IMR-90 (cell line): ENCODE measurements around the gene BTBD10. TPM values are rescaled to one million over a fixed set of nuclear protein-coding genes. Genes with fewer than 3 reads are reported as not detected.
A peak's percentile ranks its signal among the peaks of the same experiment; 100 is the strongest.

Experiments used
- ATAC-seq: fragments of 200-7000 bp; cut with Tn5 transposase; 2 replicates; pipeline ENCODE4 v1.9.1; 2020; ENCODE audit warnings: low read depth, mild to moderate bottlenecking, moderate library complexity
- BruUV-seq: library from RNA; stranded (reverse); fragments of 400-500 nt; replicated peaks from 2 replicates; lab custom pipeline; 2021; lab: Mats Ljungman, UMichigan
- CTCF ChIA-PET: fragments of 300-600 bp; formaldehyde crosslinking; extraction: SDS; loops from one replicate; lab custom pipeline; 2021; ENCODE audit warnings: antibody characterized with exemption; lab: Yijun Ruan, JAX
- POLR2A ChIA-PET: fragments of 300-600 bp; sonication (Branson Sonifier 250); formaldehyde crosslinking; loops from one replicate; lab custom pipeline; 2022; ENCODE audit warnings: antibody characterized with exemption; ENCODE audit not compliant: unreplicated experiment; lab: Charles Lee
- DNase-seq: peaks from one replicate; pipeline ENCODE4 v3.0.0; 2013
- H2AFZ ChIP-seq: replicated peaks from 2 replicates; pipeline ENCODE3; 2013; ENCODE audit warnings: low read length, mild to moderate bottlenecking; ENCODE audit not compliant: poor library complexity
- H2AK5ac ChIP-seq: 2 replicates; pipeline ENCODE4 v1.6.1; 2013; ENCODE audit warnings: low read depth, low read length, inconsistent platforms
- H2AK9ac ChIP-seq: replicated peaks from 2 replicates; pipeline ENCODE3; 2013; ENCODE audit warnings: mild to moderate bottlenecking, low read depth, low read length, moderate library complexity; ENCODE audit not compliant: poor library complexity
- H2BK120ac ChIP-seq: 2 replicates; pipeline ENCODE4 v1.6.1; 2013; ENCODE audit warnings: low read depth, low read length, inconsistent platforms
- H2BK15ac ChIP-seq: 3 replicates; pipeline ENCODE4 v1.6.1; 2013; ENCODE audit warnings: low read depth, low read length, inconsistent platforms
- H2BK20ac ChIP-seq: 2 replicates; pipeline ENCODE4 v1.6.1; 2013; ENCODE audit warnings: low read depth, mild to moderate bottlenecking, inconsistent platforms, low read length, moderate library complexity
- H2BK5ac ChIP-seq: 2 replicates; pipeline ENCODE4 v1.6.1; 2013; ENCODE audit warnings: mild to moderate bottlenecking, low read depth, low read length, inconsistent platforms; ENCODE audit not compliant: poor library complexity, severe bottlenecking
- H3K14ac ChIP-seq: replicated peaks from 2 replicates; pipeline ENCODE4 v1.6.1; 2013; ENCODE audit warnings: low read depth, low read length, inconsistent platforms
- H3K18ac ChIP-seq: 2 replicates; pipeline ENCODE4 v1.6.1; 2013; ENCODE audit warnings: low read depth, low read length, control low read depth
- H3K23ac ChIP-seq: 2 replicates; pipeline ENCODE4 v1.6.1; 2013; ENCODE audit warnings: low read depth, low read length, inconsistent platforms
- H3K27ac ChIP-seq: 2 replicates; pipeline ENCODE4 v1.5.1; 2013; ENCODE audit warnings: mild to moderate bottlenecking, control low read depth, low read length; ENCODE audit not compliant: insufficient read depth
- H3K27me3 ChIP-seq: 2 replicates; pipeline ENCODE4 v1.6.1; 2013; ENCODE audit warnings: low read length; ENCODE audit not compliant: control insufficient read depth, insufficient read depth
- H3K36me3 ChIP-seq: 2 replicates; pipeline ENCODE4 v1.6.1; 2013; ENCODE audit warnings: low read length, mixed read lengths; ENCODE audit not compliant: control insufficient read depth, insufficient read depth
- H3K4ac ChIP-seq: 2 replicates; pipeline ENCODE4 v1.6.1; 2013; ENCODE audit warnings: low read depth, low read length, inconsistent platforms
- H3K4me1 ChIP-seq: 2 replicates; pipeline ENCODE4 v1.6.1; 2013; ENCODE audit warnings: low read length, mixed read lengths; ENCODE audit not compliant: control insufficient read depth, insufficient read depth
- H3K4me2 ChIP-seq: 2 replicates; pipeline ENCODE4 v1.6.1; 2013; ENCODE audit warnings: low read depth, mild to moderate bottlenecking, control low read depth, low read length, moderate library complexity
- H3K4me3 ChIP-seq: 2 replicates; pipeline ENCODE4 v1.5.1; 2013; ENCODE audit warnings: low read depth, mild to moderate bottlenecking, control low read depth, low read length, moderate library complexity; ENCODE audit not compliant: insufficient read depth
- H3K56ac ChIP-seq: 2 replicates; pipeline ENCODE4 v1.6.1; 2013; ENCODE audit warnings: low read length, inconsistent platforms; ENCODE audit not compliant: insufficient read depth; ENCODE audit errors: extremely low read depth
- H3K79me1 ChIP-seq, 2 experiments: 2 replicates each; pipeline ENCODE4 v1.6.1; 2013; ENCODE audit warnings: low read length in 2 of 2, inconsistent platforms in 1 of 2, low read depth in 1 of 2
- H3K9ac ChIP-seq: 2 replicates; pipeline ENCODE4 v1.6.1; 2013; ENCODE audit warnings: low read depth, low read length, control low read depth
- H3K9me1 ChIP-seq: 2 replicates; pipeline ENCODE4 v1.6.1; 2013; ENCODE audit warnings: low read length, inconsistent platforms; ENCODE audit not compliant: insufficient read depth
- H3K9me3 ChIP-seq: 2 replicates; pipeline ENCODE4 v1.6.1; 2013; ENCODE audit warnings: low read length; ENCODE audit not compliant: control insufficient read depth, insufficient read depth
- H4K20me1 ChIP-seq: 2 replicates; pipeline ENCODE4 v1.6.1; 2013; ENCODE audit warnings: low read length, inconsistent platforms; ENCODE audit not compliant: insufficient read depth
- H4K5ac ChIP-seq: 2 replicates; pipeline ENCODE4 v1.6.1; 2013; ENCODE audit warnings: mild to moderate bottlenecking, low read depth, low read length, control low read depth
- H4K8ac ChIP-seq, 2 experiments: 2 replicates each; pipeline ENCODE4 v1.6.1; 2013; ENCODE audit warnings: low read depth in 2 of 2, low read length in 2 of 2, control low read depth in 1 of 2, inconsistent platforms in 1 of 2
- H4K91ac ChIP-seq: 2 replicates; pipeline ENCODE4 v1.6.1; 2013; ENCODE audit warnings: low read depth, low read length, inconsistent platforms; ENCODE audit not compliant: insufficient read depth
- RFX5 ChIP-seq: IDR thresholded peaks from 2 replicates; pipeline ENCODE4 v1.8.0; 2012; ENCODE audit warnings: low read depth, mild to moderate bottlenecking, low read length, moderate library complexity
- whole genome bisulfite sequencing, 2 experiments: methylation state at CpG; one replicate each; pipeline versions ENCODE4 v1.1.5 to v1.1.7; 2013; ENCODE audit warnings: missing lambda C conversion rate in 2 of 2; ENCODE audit not compliant: insufficient read length in 1 of 2; ENCODE audit errors: extremely low coverage in 2 of 2; 5-methylcytosine and 5-hydroxymethylcytosine counted together
- dilution Hi-C: fragments of 300-500 bp; cut with HindIII; formaldehyde crosslinking; loops from one replicate; pipeline ENCODE4 v1.14.3; 2018; ENCODE audit warnings: low sequenced_read_pairs; ENCODE audit not compliant: unreplicated experiment
- in situ Hi-C: fragments of 300-500 bp; cut with MboI; formaldehyde crosslinking; loops from 3 replicates; pipeline ENCODE4 v1.14.3; 2019; ENCODE audit warnings: low sequenced_read_pairs, inconsistent platforms, mixed read lengths
- intact Hi-C: fragments of 100-400 bp; cut with micrococcal nuclease; formaldehyde crosslinking; loops from 2 replicates; pipeline ENCODE4 v1.10.0; 2022
- polyA plus RNA-seq, 3 experiments: library from polyadenylated mRNA; depleted of rRNA; stranded (reverse); fragments of >200 nt; gene quantifications; 2 replicates each; pipeline ENCODE4 v1.2.3, GENCODE V29; 2012; ENCODE audit warnings: low replicate concordance in 1 of 3
- total RNA-seq: library from RNA; depleted of rRNA; stranded (reverse); fragments of >200 nt; gene quantifications from 2 replicates; pipeline ENCODE4 v1.2.3, GENCODE V29; 2012

BTBD10 gene
- total and polyA plus RNA-seq, 2 of the 4 experiments (the other 2 are of a cell fraction) = 32.5 to 59.9 TPM

DNA sequence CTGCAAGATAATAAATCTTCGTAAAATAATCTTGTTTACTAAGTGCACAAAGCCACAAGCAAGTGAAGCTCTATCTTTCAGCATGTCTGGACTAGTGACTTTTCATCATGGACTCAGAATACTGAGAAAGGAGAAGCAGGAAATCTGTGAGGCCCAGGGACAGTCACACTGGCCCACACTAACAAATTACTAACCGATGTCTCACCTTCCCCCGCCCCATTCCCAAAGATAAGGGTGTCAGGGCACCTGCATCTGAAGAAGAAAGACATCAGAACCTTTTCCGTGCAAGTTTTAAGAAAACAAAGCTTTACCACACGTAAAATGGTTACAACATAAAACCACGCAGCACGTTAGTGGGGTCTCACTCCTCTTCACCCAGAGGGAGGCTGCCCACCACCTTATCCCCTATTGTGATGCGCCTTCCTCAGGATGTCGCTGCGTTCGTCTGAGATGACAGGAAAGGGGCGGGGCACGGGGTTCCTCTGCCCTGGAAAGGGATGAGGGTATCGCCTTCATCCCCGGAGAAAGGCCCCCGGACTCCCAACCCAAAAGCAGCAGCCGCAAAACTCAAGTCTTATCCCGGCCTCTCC is 616 bp downstream of the BTBD10 start:
- Histone ChIP-seq H2BK20ac (no peak overlapping the region), H3K4ac (peak overlapping the region; percentile 64), H3K9me1 (no peaks in the 10 kb centered on the region), H3K23ac (peak overlapping the region; percentile 3; the same call in 1 of the 2 replicates), H3K9me3 (no peaks in the 10 kb centered on the region), H2BK120ac (peak overlapping the region; percentile 86), H2AFZ (peak overlapping the region; percentile 99), H2AK9ac (peak overlapping the region; percentile 89), H3K27me3 (no peaks in the 10 kb centered on the region), H3K36me3 (no peaks in the 10 kb centered on the region), H4K5ac (peak overlapping the region; percentile 36), H3K4me1 (peaks cover 3% of the 10 kb centered on the region), H4K20me1 (no peaks in the 10 kb centered on the region; the same call in 1 of the 2 replicates), H3K9ac (peak overlapping the region; percentile 74), H3K27ac (peak overlapping the region; percentile 83), H3K4me2 (peak overlapping the region; percentile 95), H2AK5ac (peak overlapping the region; percentile 59; the same call in 1 of the 2 replicates), H4K8ac (peak overlapping the region; percentile 80 to 87), H3K18ac (peak overlapping the region; percentile 30; the same call in 1 of the 2 replicates), H3K79me1 (peaks cover 4 to 32% of the 10 kb centered on the region in 2 experiments; a peak in 3 of 4 replicates), H3K14ac (peak overlapping the region; percentile 32), H3K4me3 (peak overlapping the region; percentile 82), H4K91ac (0 out of 2 replicates have a peak overlapping the region, but pooled peaks have one; percentile 8), H2BK5ac (peak overlapping the region; percentile 74), H2BK15ac (peak overlapping the region; percentile 12; the same call in 1 of the 3 replicates), H3K56ac (peak overlapping the region; percentile 45; the same call in 1 of the 2 replicates)
- TF ChIP-seq RFX5 = no peak
- peak; percentile 41 for DNase-seq
- in situ Hi-C loops = no loop called here
- WGBS, 2 experiments = 4% methylated on average over 5 of the region's 18 CpGs; no CpG with 5 or more reads in 1 of the 2 experiments
- POLR2A ChIA-PET = interaction anchor here (0.6 to 0.7 kb wide), 3 partner anchors 12 to 249 kb away, joined by 3 to 5 read pairs (median 5); no protein-coding TSS in a partner anchor
- CTCF ChIA-PET = no interaction called here
- intact Hi-C loops = loop anchor here (5.0 to 10.0 kb wide), 2 partner anchors 188 to 255 kb away; partner anchors contain the start of gene BMAL1
- no TSS peak for BruUV-seq
- dilution Hi-C loops = no loop called here
- ATAC-seq = peak; percentile 66
